Heart right ventricle (tissue), 16 donors: ENCODE measurements around the gene MAP3K7CL. TPM values are rescaled to one million over a fixed set of nuclear protein-coding genes. Genes with fewer than 3 reads are reported as not detected.

Experiments used
- ATAC-seq, 8 donors: fragments of 200-7000 bp; cut with Tn5 transposase; one replicate each; pipeline ENCODE4 v1.9.1; 2020; ENCODE audit warnings: mild to moderate bottlenecking in 8 of 8, moderate library complexity in 8 of 8, moderate number of reproducible peaks in 1 of 8
- DNase-seq, 2 donors: peaks; one replicate each; pipeline ENCODE4 v3.0.0-alpha.2; 2020
- H3K27ac ChIP-seq, 10 donors: fragments of 200-600 bp; sonication (generic) in 2 of 10; one replicate each; pipeline versions ENCODE4 v1.5.0 to v1.8.0; 2020 to 2022; ENCODE audit warnings: mild to moderate bottlenecking in 3 of 10
- H3K27me3 ChIP-seq, 7 donors: fragments of 200-600 bp; one replicate each; pipeline ENCODE4 v1.8.0; 2021 to 2022; ENCODE audit warnings: mild to moderate bottlenecking in 2 of 7
- H3K36me3 ChIP-seq, 9 donors: fragments of 200-600 bp; sonication (generic) in 1 of 9; one replicate each; pipeline versions ENCODE4 v1.5.0 to v1.8.0; 2020 to 2022; ENCODE audit warnings: mild to moderate bottlenecking in 2 of 9
- H3K4me1 ChIP-seq, 9 donors: fragments of 200-600 bp; sonication (generic) in 1 of 9; one replicate each; pipeline versions ENCODE4 v1.5.0 to v1.8.0; 2020 to 2022; ENCODE audit warnings: mild to moderate bottlenecking in 4 of 9
- H3K4me3 ChIP-seq, 10 donors: fragments of 200-600 bp; sonication (generic) in 2 of 10; one replicate each; pipeline versions ENCODE4 v1.5.0 to v1.8.0; 2020 to 2022; ENCODE audit warnings: mild to moderate bottlenecking in 7 of 10, moderate library complexity in 2 of 10
- H3K9me3 ChIP-seq, 11 donors: fragments of 200-600 bp in 10 of 11; sonication (generic) in 2 of 11; one replicate each; pipeline versions ENCODE4 v1.5.0 to v1.8.0; 2013 to 2022; ENCODE audit warnings: mild to moderate bottlenecking in 2 of 11, control low read depth in 1 of 11, moderate library complexity in 1 of 11
- CTCF ChIP-seq, 9 donors: fragments of 200-600 bp; sonication (generic) in 2 of 9; IDR thresholded peaks; one replicate each; pipeline versions ENCODE4 v1.5.0 to v1.8.0; 2021 to 2022; ENCODE audit warnings: antibody characterized with exemption in 9 of 9, mild to moderate bottlenecking in 5 of 9, moderate library complexity in 1 of 9
- WGBS, 2 donors: extraction: QIAGEN DNeasy Blood & Tissue Kit; methylation state at CpG; one replicate each; pipeline ENCODE4 v1.1.7; 2013; ENCODE audit warnings: inconsistent platforms in 1 of 2; 5-methylcytosine and 5-hydroxymethylcytosine counted together
- intact Hi-C, 10 donors: fragments of 100-400 bp; cut with DNase I; formaldehyde crosslinking; loops; one replicate each; pipeline versions ENCODE4 v1.11.1 to v1.14.2; 2022
- polyA plus RNA-seq, 2 donors: library from polyadenylated mRNA; stranded (reverse); fragments of 200-250 nt; gene quantifications; one replicate each; pipeline ENCODE4 v1.2.3, GENCODE V29; 2013
- total RNA-seq, 10 donors: library from RNA; stranded (reverse); fragmentation: NEBNext Ultra II Directional in 3 of 10; extraction: Animal tissue kit (Norgen Biotek cat#: 25700) in 3 of 10; gene quantifications; one replicate each; pipeline versions ENCODE4 v1.2.1 to v1.2.4, GENCODE V29; 2021 to 2023
- donor health status: Arrhythmogenic right ventricular cardiomyopathy.
- donor health status: ischemic (EF 13 %, LVEDD 7.1; RV severe dilation, severe dysfunction).
- donor health status: healthy with polysubstance abuse.
- donor health status: DM: no; HTN: yes; CAD: no.
- donor health status: DM: no; HTN: no; CAD: no.
- donor health status: ischemic (EF 25% LVEDD 6.9; RV normal size, moderate dysfunction).
- donor health status: ischemic (EF 25% LVEDD 5.7; RV mildly dilated, moderate dysfunction).
- donor health status: healthy.
- donor health status: DM: yes; HTN: yes; CAD: no.
- donor health status: Ischemic cardiomyopathy.
- donor health status: ischemic (EF 35%, LVEDD 5.7; RV mildly dilated, moderate dysfunction).
- donor health status: nonischemic (EF 11% LVEDD 7.7; RV severe dilation, severe dysfunction).
- donor health status: DM: yes; HTN: yes; CAD: no.
- donor health status: PGD.
- donor health status: ischemic (EF 29% LVEDD 5.4; RV normal size, mild dysfunction).
- donor health status: nonischemic (EF 23%, LVEDD 6.1; RV moderate dilation, normal function).

The MAP3K7CL gene
- total and polyA plus RNA-seq, 12 donors = 0.64 to 62.1 (median 3.6) TPM

- Histone ChIP-seq H3K4me1 (peaks cover 5 to 77% (median 34%) of the 10 kb centered on the region in 9 donors), H3K36me3 (no peaks in the 10 kb centered on the region), H3K4me3 (no peak overlapping the region), H3K9me3 (no peaks in the 10 kb centered on the region), H3K27ac (peak overlapping the region in 2 of 10 donors; percentile 12 to 24), H3K27me3 (no peaks in the 10 kb centered on the region)
- DNase-seq (peak in 1 of 2 donors; percentile 32), ATAC-seq (no peak)
- TF ChIP-seq CTCF (IDR thresholded peaks at IDR 0.05) = no peak
- intact Hi-C loops = loop anchor here in 4 of 10 donors (5.0 to 10.0 kb wide), 4 partner anchors 51 to 61 kb away; no protein-coding TSS in a partner anchor
- WGBS, 2 donors = 79 to 82% methylated on average over 5 of the region's 5 CpGs
These were observed 18.1 kb downstream of the MAP3K7CL start for GRCh38 chr21:29148530-29148929.

GRCh38 chr21:29149808-29150425 lies 19.5 kb downstream of the MAP3K7CL start:
- DNase-seq (no peak), ATAC-seq (no peak)
- intact Hi-C loops = loop anchor here in 4 of 10 donors (5.0 to 10.0 kb wide), 4 partner anchors 53 to 63 kb away; no protein-coding TSS in a partner anchor
- no peak overlapping the region for H3K4me3 ChIP-seq
- H3K27me3 ChIP-seq = no peaks in the 10 kb centered on the region
- H3K27ac ChIP-seq = peak overlapping the region in 1 of 10 donors; percentile 24
- 66 to 84% methylated on average over 3 of the region's 3 CpGs for WGBS, 2 donors
- H3K9me3 ChIP-seq = no peaks in the 10 kb centered on the region
- no peaks in the 10 kb centered on the region for H3K36me3 ChIP-seq
- no peak for TF ChIP-seq CTCF (IDR thresholded peaks at IDR 0.05)
- H3K4me1 ChIP-seq = peaks cover 5 to 68% (median 30%) of the 10 kb centered on the region in 9 donors

GRCh38 chr21:29151931-29152330 lies 21.5 kb downstream of the MAP3K7CL start:
- no peaks in the 10 kb centered on the region for H3K9me3 ChIP-seq
- DNase-seq (no peak), ATAC-seq (peak in 5 of 8 donors; percentile 16 to 71 (median 31))
- peak overlapping the region in 1 of 10 donors; percentile 11 for H3K27ac ChIP-seq
- no peaks in the 10 kb centered on the region for H3K27me3 ChIP-seq
- no peaks in the 10 kb centered on the region for H3K36me3 ChIP-seq
- peaks cover 0 to 54% (median 19%) of the 10 kb centered on the region in 9 donors for H3K4me1 ChIP-seq
- 29 to 54% methylated on average over 3 of the region's 3 CpGs for WGBS, 2 donors
- no peak overlapping the region for H3K4me3 ChIP-seq
- intact Hi-C loops = no loop called here
- no peak for TF ChIP-seq CTCF (IDR thresholded peaks at IDR 0.05)

- DNase-seq (no peak), ATAC-seq (no peak)
- no peak overlapping the region for H3K4me3 ChIP-seq
- intact Hi-C loops = no loop called here
- TF ChIP-seq CTCF (IDR thresholded peaks at IDR 0.05) = no peak
- peak overlapping the region in 3 of 10 donors; percentile 11 to 42 (median 30) for H3K27ac ChIP-seq
- no peaks in the 10 kb centered on the region for H3K9me3 ChIP-seq
- no peaks in the 10 kb centered on the region for H3K27me3 ChIP-seq
- H3K36me3 ChIP-seq = no peaks in the 10 kb centered on the region
- 82 to 89% methylated on average over 1 of the region's 1 CpG for WGBS, 2 donors
- peaks cover 0 to 50% (median 22%) of the 10 kb centered on the region in 9 donors for H3K4me1 ChIP-seq
These were observed 22.5 kb downstream of the MAP3K7CL start for GRCh38 chr21:29152916-29153315.
